ENCODE measurements around the gene GLIPR1L2. TPM values are rescaled to one million over a fixed set of nuclear protein-coding genes. Genes with fewer than 3 reads are reported as not detected.
"Not testable (repeated sequence)": the region's sequence is repeated elsewhere in the genome, so short reads cannot be mapped to it uniquely, and the experiment has no call there.

The GLIPR1L2 gene
- total RNA-seq, 4 donors from 2014 or later: 0.15 to 0.29 (median 0.19) TPM; not detected in 1

DNA sequence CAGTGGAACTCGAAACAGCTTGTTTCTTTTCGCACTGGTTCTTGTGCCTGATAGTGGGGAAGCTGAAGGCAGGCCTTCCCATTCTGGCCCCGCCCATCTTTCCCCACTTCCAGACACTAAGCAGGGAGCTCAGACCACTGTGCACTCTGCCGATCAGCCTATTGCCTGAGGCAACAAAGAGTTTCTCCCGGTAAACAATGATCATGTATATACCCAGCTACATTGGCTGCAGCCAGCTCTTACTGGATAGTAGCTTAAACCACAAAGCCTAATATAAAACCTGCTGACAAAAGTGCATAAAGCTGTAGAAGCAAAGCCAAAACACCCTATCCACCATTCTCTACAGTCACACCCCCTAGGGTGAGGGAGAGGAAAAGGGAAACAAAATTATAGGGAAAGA lies 65.0 kb downstream of the GLIPR1L2 start:
- intact Hi-C loops (cut with DNase I): no loop called here
- WGBS, 2 donors: 69 to 77% methylated on average over 5 of the region's 5 CpGs
- no peak for TF ChIP-seq POLR2A (IDR thresholded peaks at IDR 0.05)
- TF ChIP-seq, protein P1, sequence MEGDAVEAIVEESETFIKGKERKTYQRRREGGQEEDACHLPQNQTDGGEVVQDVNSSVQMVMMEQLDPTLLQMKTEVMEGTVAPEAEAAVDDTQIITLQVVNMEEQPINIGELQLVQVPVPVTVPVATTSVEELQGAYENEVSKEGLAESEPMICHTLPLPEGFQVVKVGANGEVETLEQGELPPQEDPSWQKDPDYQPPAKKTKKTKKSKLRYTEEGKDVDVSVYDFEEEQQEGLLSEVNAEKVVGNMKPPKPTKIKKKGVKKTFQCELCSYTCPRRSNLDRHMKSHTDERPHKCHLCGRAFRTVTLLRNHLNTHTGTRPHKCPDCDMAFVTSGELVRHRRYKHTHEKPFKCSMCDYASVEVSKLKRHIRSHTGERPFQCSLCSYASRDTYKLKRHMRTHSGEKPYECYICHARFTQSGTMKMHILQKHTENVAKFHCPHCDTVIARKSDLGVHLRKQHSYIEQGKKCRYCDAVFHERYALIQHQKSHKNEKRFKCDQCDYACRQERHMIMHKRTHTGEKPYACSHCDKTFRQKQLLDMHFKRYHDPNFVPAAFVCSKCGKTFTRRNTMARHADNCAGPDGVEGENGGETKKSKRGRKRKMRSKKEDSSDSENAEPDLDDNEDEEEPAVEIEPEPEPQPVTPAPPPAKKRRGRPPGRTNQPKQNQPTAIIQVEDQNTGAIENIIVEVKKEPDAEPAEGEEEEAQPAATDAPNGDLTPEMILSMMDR (IDR thresholded peaks at IDR 0.05): no peak

DNA sequence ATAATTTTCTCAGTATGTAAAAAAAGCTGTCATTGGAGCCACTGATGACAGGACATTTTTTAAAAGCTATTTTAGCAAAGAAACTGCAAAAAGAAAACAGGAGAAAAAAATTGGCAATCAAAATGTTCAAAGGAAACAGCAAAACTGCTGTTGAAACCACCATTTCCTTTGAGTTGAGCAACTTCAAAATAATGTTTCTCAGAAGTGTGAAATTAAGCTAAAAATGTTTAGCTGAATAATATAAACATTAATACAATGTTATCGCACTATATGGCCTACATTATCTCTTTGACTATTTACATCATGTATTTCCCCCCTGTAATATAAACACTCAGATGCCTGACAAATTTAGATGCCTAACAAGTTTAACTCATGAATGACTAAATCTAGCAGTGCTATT lies 66.3 kb downstream of the GLIPR1L2 start:
- TF ChIP-seq, protein P1 (IDR thresholded peaks at IDR 0.05): no peak
- TF ChIP-seq POLR2A (IDR thresholded peaks at IDR 0.05): no peak
- H3K27me3 ChIP-seq: no peaks in the 10 kb centered on the region
- H3K9me3 ChIP-seq: peaks cover 0 to 16% (median 0%) of the 10 kb centered on the region in 3 donors
- no peaks in the 10 kb centered on the region for H3K4me1 ChIP-seq
- no peak overlapping the region for H3K4me3 ChIP-seq
- WGBS, 2 donors: 45 to 48% methylated on average over 1 of the region's 1 CpG
- no peaks in the 10 kb centered on the region for H3K36me3 ChIP-seq
- DNase-seq: no peak
- intact Hi-C loops (cut with DNase I): no loop called here
- H3K27ac ChIP-seq: no peak overlapping the region

More for the DNA sequence above, 65.0 kb downstream of the GLIPR1L2 start:
- Histone ChIP-seq H3K27ac (no peak overlapping the region), H3K4me3 (no peak overlapping the region), H3K27me3 (no peaks in the 10 kb centered on the region), H3K9me3 (peaks cover 0 to 16% (median 0%) of the 10 kb centered on the region in 3 donors), H3K4me1 (no peaks in the 10 kb centered on the region), H3K36me3 (no peaks in the 10 kb centered on the region)
- no peak for DNase-seq

DNA sequence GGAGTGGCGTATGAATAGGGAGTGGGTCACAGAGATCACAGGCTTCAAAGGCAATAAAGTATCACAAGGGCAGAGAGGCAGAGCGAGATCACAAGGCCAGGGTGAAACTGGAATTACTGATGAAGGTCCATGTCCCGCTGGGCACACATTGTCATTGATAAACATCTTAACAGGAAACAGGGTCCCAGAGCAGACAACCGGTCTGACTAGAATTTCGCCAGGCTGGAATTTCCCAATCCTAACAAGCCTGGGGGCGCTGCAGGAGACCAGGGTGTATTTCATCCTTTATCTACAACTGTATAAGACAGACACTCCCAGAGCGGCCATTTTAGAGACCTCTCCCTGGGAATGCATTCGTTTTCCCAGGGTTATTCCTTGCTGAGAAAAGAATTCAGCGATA lies 67.0 kb downstream of the GLIPR1L2 start:
- H3K4me1 ChIP-seq; H3K36me3 ChIP-seq; H3K27ac ChIP-seq; intact Hi-C loops (cut with DNase I); H3K27me3 ChIP-seq; DNase-seq; H3K4me3 ChIP-seq: not testable (repeated sequence)
- H3K9me3 ChIP-seq: peaks cover 0 to 16% (median 0%) of the 10 kb centered on the region in 3 donors
- WGBS, 2 donors: 67 to 68% methylated on average over 6 to 9 of the region's 9 CpGs

DNA sequence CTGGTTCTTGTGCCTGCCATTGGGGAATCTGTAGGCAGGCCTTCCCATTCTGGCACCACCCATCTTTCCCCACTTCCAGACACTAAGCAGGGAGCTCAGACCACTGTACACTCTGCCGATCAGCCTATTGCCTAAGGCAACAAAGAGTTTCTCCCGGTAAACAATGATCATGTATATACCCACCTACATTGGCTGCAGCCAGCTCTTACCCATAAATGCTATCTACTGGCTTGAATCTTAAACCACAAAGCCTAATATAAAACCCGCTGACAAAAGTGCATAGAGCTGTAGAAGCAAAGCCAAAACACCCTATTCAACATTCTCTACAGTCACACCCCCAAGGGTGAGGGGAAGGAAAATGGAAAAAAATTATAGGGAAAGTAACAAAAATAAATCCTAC lies 68.9 kb downstream of the GLIPR1L2 start:
- no peaks in the 10 kb centered on the region for H3K4me1 ChIP-seq
- no peak for DNase-seq
- intact Hi-C loops (cut with DNase I): no loop called here
- H3K9me3 ChIP-seq: peaks cover 0 to 16% (median 5%) of the 10 kb centered on the region in 3 donors
- no peak overlapping the region for H3K4me3 ChIP-seq
- H3K36me3 ChIP-seq: no peaks in the 10 kb centered on the region
- WGBS, 2 donors: 84 to 89% methylated on average over 3 of the region's 3 CpGs
- TF ChIP-seq, protein P1 (IDR thresholded peaks at IDR 0.05): no peak
- no peak for TF ChIP-seq POLR2A (IDR thresholded peaks at IDR 0.05)
- no peaks in the 10 kb centered on the region for H3K27me3 ChIP-seq
- H3K27ac ChIP-seq: no peak overlapping the region

DNA sequence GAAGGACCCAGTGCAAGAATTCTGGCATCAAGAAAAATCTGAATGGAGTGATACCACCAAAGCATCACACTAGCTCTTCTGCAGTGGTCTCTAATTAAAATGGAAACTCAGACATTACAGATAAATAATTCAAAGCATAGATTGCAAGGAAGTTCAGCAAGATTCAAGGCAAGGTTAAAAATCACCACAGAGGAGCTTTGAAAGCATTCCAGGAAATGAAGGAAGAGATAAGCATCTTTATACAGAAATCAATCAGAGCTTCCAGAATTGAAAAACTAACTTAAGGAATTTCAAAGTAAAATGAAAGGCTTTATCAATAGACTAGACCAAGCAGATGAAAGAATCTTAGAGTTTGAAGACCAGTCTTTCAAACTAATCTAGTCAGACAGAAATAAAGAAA lies 69.3 kb downstream of the GLIPR1L2 start:
- intact Hi-C loops (cut with DNase I): no loop called here
- H3K36me3 ChIP-seq: no peaks in the 10 kb centered on the region
- TF ChIP-seq, protein P1 (IDR thresholded peaks at IDR 0.05): no peak
- no peak for TF ChIP-seq POLR2A (IDR thresholded peaks at IDR 0.05)

More for the DNA sequence above, 69.3 kb downstream of the GLIPR1L2 start:
- H3K9me3 ChIP-seq: peaks cover 0 to 16% (median 6%) of the 10 kb centered on the region in 3 donors
- no peak overlapping the region for H3K4me3 ChIP-seq
- no peak overlapping the region for H3K27ac ChIP-seq
- no peaks in the 10 kb centered on the region for H3K27me3 ChIP-seq
- DNase-seq: no peak
- H3K4me1 ChIP-seq: no peaks in the 10 kb centered on the region

All from esophagus squamous epithelium (tissue), 5 donors.